Stomach (tissue), 4 donors: ENCODE measurements around the gene PRM2.

Experiments
- EP300 ChIP-seq: sonication (generic); formaldehyde crosslinking; IDR thresholded peaks from one replicate; pipeline ENCODE4 v1.6.1; 2017; ENCODE audit warnings: antibody characterized with exemption
- POLR2A ChIP-seq, 4 donors: fragments of 450-650 bp; IDR thresholded peaks; one replicate each; pipeline ENCODE4 v1.6.1; 2016; ENCODE audit warnings: antibody characterized with exemption in 4 of 4, control low read depth in 2 of 4, mild to moderate bottlenecking in 1 of 4, moderate library complexity in 1 of 4
- POLR2AphosphoS5 ChIP-seq, 3 donors: sonication (generic); formaldehyde crosslinking; IDR thresholded peaks; one replicate each; pipeline ENCODE4 v1.6.1; 2016; ENCODE audit warnings: antibody characterized with exemption in 3 of 3
- TF ChIP-seq, protein P1 (sequence below), 7 experiments: fragments of 450-650 bp in 4 of 7; fragments of 200-600 bp in 3 of 7; sonication (generic) in 3 of 7; IDR thresholded peaks; one replicate each; pipeline ENCODE4 v1.5.1; 2016 to 2019; ENCODE audit warnings: antibody characterized with exemption in 7 of 7, control low read depth in 2 of 7, mild to moderate bottlenecking in 1 of 7

DNA sequence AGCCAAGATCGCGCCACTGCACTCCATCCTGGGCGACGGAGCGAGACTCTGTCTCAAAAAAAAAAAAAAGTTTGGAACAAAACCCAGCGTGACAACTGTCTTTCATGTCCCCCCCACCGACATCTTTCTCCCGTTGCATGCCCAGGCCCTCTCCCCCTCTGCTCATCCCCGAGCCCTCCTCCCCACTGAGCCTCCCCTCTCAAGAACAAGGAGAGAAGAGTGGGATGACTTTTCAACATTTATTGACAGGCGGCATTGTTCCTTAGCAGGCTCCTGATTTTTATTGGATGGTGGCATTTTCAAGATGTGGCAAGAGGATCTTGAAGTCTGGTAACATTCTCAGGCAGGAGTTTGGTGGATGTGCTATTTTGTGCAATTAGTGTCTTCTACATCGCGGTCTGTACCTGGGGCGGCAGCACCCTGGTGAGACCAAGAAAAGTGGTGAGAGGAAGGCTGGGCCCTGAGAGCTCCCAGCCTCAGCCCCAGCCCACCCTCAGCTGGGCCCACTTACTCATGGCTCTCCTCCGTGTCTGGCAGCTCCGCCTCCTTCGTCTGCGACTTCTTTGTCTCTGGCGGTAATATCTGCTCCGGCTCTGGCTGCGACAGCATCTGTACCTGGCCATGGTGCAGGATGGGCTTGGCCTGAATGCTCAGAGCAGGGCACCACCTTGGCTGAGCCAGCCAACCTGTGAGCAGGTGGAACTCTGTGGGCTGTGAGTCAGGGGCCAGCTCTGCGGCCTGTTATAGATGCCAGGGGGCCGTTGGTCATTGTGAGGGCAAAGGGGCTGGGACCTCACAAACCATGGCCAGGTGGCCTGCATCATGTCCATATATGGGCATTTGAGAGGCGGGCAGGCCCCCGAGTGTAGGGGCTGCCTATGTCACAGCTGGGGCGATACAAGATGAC lies 4.6 kb upstream of the PRM2 start, which contains the start of gene PRM1:
- TF ChIP-seq POLR2A (IDR thresholded peaks at IDR 0.05) (no peak), POLR2AphosphoS5 (IDR thresholded peaks at IDR 0.05) (no peak), EP300 (no peak)
- TF ChIP-seq, protein P1, sequence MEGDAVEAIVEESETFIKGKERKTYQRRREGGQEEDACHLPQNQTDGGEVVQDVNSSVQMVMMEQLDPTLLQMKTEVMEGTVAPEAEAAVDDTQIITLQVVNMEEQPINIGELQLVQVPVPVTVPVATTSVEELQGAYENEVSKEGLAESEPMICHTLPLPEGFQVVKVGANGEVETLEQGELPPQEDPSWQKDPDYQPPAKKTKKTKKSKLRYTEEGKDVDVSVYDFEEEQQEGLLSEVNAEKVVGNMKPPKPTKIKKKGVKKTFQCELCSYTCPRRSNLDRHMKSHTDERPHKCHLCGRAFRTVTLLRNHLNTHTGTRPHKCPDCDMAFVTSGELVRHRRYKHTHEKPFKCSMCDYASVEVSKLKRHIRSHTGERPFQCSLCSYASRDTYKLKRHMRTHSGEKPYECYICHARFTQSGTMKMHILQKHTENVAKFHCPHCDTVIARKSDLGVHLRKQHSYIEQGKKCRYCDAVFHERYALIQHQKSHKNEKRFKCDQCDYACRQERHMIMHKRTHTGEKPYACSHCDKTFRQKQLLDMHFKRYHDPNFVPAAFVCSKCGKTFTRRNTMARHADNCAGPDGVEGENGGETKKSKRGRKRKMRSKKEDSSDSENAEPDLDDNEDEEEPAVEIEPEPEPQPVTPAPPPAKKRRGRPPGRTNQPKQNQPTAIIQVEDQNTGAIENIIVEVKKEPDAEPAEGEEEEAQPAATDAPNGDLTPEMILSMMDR (IDR thresholded peaks at IDR 0.05): no peak
